Keratinocyte (primary cell): Measurements from ENCODE around the gene MRPL39. TPM values are rescaled to one million over a fixed set of nuclear protein-coding genes. Genes with fewer than 3 reads are reported as not detected.

Source experiments
- DNase-seq: peaks from one replicate; pipeline ENCODE4 v3.0.0-alpha.2; 2011; ENCODE audit warnings: low read depth, missing footprints, low spot score
- FAIRE-seq: peaks from 2 replicates; lab custom pipeline; 2011; peaks lifted over from hg19 to GRCh38; lab: Jason Lieb, UNC
- H2AFZ ChIP-seq: 2 replicates; pipeline ENCODE4 v1.6.0; 2012; ENCODE audit warnings: low read length, control low read depth, inconsistent platforms; ENCODE audit not compliant: control insufficient read depth
- H3K27ac ChIP-seq: 2 replicates; pipeline ENCODE4 v1.5.1; 2011; ENCODE audit warnings: low read length; ENCODE audit not compliant: control insufficient read depth, insufficient read depth
- H3K27me3 ChIP-seq: 3 replicates; pipeline ENCODE4 v1.6.0; 2011; ENCODE audit warnings: low read length; ENCODE audit not compliant: control insufficient read depth, insufficient read depth; ENCODE audit errors: extremely low read depth
- H3K36me3 ChIP-seq, 2 experiments: 2 replicates in 1 of 2; 3 replicates in 1 of 2; pipeline ENCODE4 v1.5.1; 2011; ENCODE audit warnings: low read length in 2 of 2, mild to moderate bottlenecking in 1 of 2; ENCODE audit not compliant: control insufficient read depth in 2 of 2, insufficient read depth in 2 of 2; ENCODE audit errors: extremely low read depth in 1 of 2
- H3K4me1 ChIP-seq: 3 replicates; pipeline ENCODE4 v1.5.1; 2011; ENCODE audit warnings: low read length; ENCODE audit not compliant: control insufficient read depth, insufficient read depth; ENCODE audit errors: extremely low read depth
- H3K4me2 ChIP-seq: 3 replicates; pipeline ENCODE4 v1.6.0; 2011; ENCODE audit warnings: low read depth, low read length; ENCODE audit not compliant: control insufficient read depth, insufficient read depth; ENCODE audit errors: extremely low read depth
- H3K4me3 ChIP-seq, 3 experiments: fragments of 200-600 bp in 1 of 3; sonication (generic) in 1 of 3; 2 replicates in 2 of 3; 3 replicates in 1 of 3; pipeline ENCODE4 v1.5.1; 2011 to 2016; ENCODE audit warnings: low read length in 3 of 3, mild to moderate bottlenecking in 3 of 3, control low read depth in 2 of 3, inconsistent platforms in 1 of 3, low read depth in 1 of 3, mixed read lengths in 1 of 3, mixed run types in 1 of 3, moderate library complexity in 1 of 3; ENCODE audit not compliant: control insufficient read depth in 2 of 3, insufficient read depth in 2 of 3; ENCODE audit errors: extremely low read depth in 1 of 3
- H3K79me2 ChIP-seq: 2 replicates; pipeline ENCODE4 v1.6.0; 2012; ENCODE audit warnings: low read length; ENCODE audit not compliant: control insufficient read depth, insufficient read depth
- H3K9ac ChIP-seq: 3 replicates; pipeline ENCODE4 v1.6.0; 2011; ENCODE audit warnings: low read length; ENCODE audit not compliant: control insufficient read depth, insufficient read depth; ENCODE audit errors: extremely low read depth
- H3K9me1 ChIP-seq: 3 replicates; pipeline ENCODE4 v1.6.0; 2011; ENCODE audit warnings: low read length; ENCODE audit not compliant: control insufficient read depth, insufficient read depth; ENCODE audit errors: extremely low read depth
- H3K9me3 ChIP-seq: 2 replicates; pipeline ENCODE4 v1.5.1; 2012; ENCODE audit warnings: low read depth, low read length; ENCODE audit not compliant: control insufficient read depth
- H4K20me1 ChIP-seq: 3 replicates; pipeline ENCODE4 v1.6.0; 2011; ENCODE audit warnings: low read length; ENCODE audit not compliant: control insufficient read depth, insufficient read depth; ENCODE audit errors: extremely low read depth
- EZH2 ChIP-seq: IDR thresholded peaks from one replicate; pipeline ENCODE4 v1.6.1; 2012; ENCODE audit warnings: inconsistent platforms, mild to moderate bottlenecking, low read length, moderate library complexity
- dilution Hi-C: fragments of 300-500 bp; cut with MboI; formaldehyde crosslinking; loops from one replicate; pipeline ENCODE4 v1.7.0; 2020; ENCODE audit warnings: low sequenced_read_pairs; ENCODE audit not compliant: extremely low pct_ligation_motif_present
- polyA plus RNA-seq, 5 experiments: library from polyadenylated mRNA; depleted of rRNA in 3 of 5; stranded (reverse) in 3 of 5; stranded (forward) in 1 of 5; unstranded in 1 of 5; fragments of >200 nt; gene quantifications; 1 replicate in 1 of 5; 2 replicates in 3 of 5; 3 replicates in 1 of 5; pipeline versions ENCODE4 v1.2.1 to v1.2.3, GENCODE V29; 2011 to 2012; ENCODE audit warnings: missing spikeins in 2 of 5, low read depth in 1 of 5, low replicate concordance in 1 of 5
- TF ChIP-seq, protein P1 (sequence below), 3 experiments: IDR thresholded peaks in 1 of 3; conservative IDR thresholded peaks in 1 of 3; optimal IDR thresholded peaks in 1 of 3; 2 replicates in 2 of 3; 3 replicates in 1 of 3; pipeline versions ENCODE3 to v1.5.1; 2011; ENCODE audit warnings: low read length in 3 of 3, mild to moderate bottlenecking in 3 of 3, moderate library complexity in 2 of 3, control low read depth in 1 of 3, inconsistent platforms in 1 of 3; ENCODE audit not compliant: insufficient read depth in 2 of 3; ENCODE audit errors: extremely low read depth in 1 of 3

Gene MRPL39
- polyA plus RNA-seq, 1 donor (not counting 4 experiments of a cell fraction or from before 2014, with no cell fraction given): 51.4 TPM

DNA sequence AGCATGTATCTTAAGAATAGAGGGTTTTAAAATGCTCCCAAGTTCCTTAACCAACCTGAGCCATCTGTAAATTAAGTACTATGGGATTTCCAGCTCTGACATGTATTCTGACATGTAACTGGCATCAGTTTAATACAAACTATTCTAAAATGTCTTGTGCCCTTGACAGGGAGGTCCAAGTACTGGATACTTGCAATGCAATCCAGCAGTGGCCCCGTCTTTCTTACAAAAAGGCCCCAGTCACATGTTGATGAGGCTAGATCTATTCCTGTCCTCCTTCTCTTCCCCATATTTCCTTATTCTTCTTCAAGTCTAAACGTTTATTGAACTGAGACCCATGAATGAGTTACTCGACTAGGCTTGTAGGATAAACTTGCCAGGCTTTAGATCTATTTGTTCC, 46.4 kb downstream of the MRPL39 start:
- dilution Hi-C loops: no loop called here
- no peaks in the 10 kb centered on the region for H3K27me3 ChIP-seq
- H3K9me3 ChIP-seq: no peaks in the 10 kb centered on the region
- no peak for FAIRE-seq
- H3K9ac ChIP-seq: no peak overlapping the region
- H3K27ac ChIP-seq: no peak overlapping the region
- H3K4me3 ChIP-seq: no peak overlapping the region
- H3K36me3 ChIP-seq: peaks cover 0 to 4% of the 10 kb centered on the region in 2 experiments
- TF ChIP-seq, protein P1, sequence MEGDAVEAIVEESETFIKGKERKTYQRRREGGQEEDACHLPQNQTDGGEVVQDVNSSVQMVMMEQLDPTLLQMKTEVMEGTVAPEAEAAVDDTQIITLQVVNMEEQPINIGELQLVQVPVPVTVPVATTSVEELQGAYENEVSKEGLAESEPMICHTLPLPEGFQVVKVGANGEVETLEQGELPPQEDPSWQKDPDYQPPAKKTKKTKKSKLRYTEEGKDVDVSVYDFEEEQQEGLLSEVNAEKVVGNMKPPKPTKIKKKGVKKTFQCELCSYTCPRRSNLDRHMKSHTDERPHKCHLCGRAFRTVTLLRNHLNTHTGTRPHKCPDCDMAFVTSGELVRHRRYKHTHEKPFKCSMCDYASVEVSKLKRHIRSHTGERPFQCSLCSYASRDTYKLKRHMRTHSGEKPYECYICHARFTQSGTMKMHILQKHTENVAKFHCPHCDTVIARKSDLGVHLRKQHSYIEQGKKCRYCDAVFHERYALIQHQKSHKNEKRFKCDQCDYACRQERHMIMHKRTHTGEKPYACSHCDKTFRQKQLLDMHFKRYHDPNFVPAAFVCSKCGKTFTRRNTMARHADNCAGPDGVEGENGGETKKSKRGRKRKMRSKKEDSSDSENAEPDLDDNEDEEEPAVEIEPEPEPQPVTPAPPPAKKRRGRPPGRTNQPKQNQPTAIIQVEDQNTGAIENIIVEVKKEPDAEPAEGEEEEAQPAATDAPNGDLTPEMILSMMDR (optimal IDR thresholded peaks at IDR 0.05 in 1 of 3, IDR thresholded peaks at IDR 0.05 in 1 of 3, conservative IDR thresholded peaks at IDR 0.05 in 1 of 3; ENCODE audit: extremely low read depth in 1 of 3, insufficient read depth in 2 of 3, low read length in 3 of 3): no peak
- H3K4me1 ChIP-seq: peaks cover 15% of the 10 kb centered on the region
- H3K79me2 ChIP-seq: peaks cover 2% of the 10 kb centered on the region
- no peaks in the 10 kb centered on the region for H4K20me1 ChIP-seq
- no peaks in the 10 kb centered on the region for H3K9me1 ChIP-seq
- H3K4me2 ChIP-seq: no peak overlapping the region
- H2AFZ ChIP-seq: no peak overlapping the region
- no peak for DNase-seq

DNA sequence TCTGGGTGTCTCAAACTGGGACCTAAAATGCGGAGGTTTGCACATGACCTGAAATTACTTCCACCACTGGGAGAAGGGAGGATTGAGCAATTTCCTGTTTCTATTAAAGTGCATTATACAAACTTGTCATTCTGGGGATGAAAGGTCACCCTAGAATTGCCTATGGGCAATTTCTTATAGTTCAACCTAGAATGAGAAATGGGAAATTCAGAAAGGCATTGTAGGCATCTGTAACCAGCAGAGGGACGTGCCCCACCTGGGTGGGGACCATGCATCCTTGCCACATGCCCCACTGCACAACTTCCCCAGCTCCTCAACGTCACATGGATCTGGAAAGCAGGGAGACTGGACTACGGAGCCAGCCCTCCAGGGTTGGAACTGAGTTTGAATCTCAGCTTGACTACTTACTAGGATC, 47.0 kb downstream of the MRPL39 start:
- H3K4me3 ChIP-seq: no peak overlapping the region
- H2AFZ ChIP-seq: no peak overlapping the region
- no peak for TF ChIP-seq EZH2
- TF ChIP-seq, protein P1 (optimal IDR thresholded peaks at IDR 0.05 in 1 of 3, IDR thresholded peaks at IDR 0.05 in 1 of 3, conservative IDR thresholded peaks at IDR 0.05 in 1 of 3; ENCODE audit: extremely low read depth in 1 of 3, insufficient read depth in 2 of 3, low read length in 3 of 3): no peak
- peaks cover 2% of the 10 kb centered on the region for H3K79me2 ChIP-seq
- no peaks in the 10 kb centered on the region for H4K20me1 ChIP-seq
- H3K9ac ChIP-seq: no peak overlapping the region
- no peak overlapping the region for H3K27ac ChIP-seq
- no peak overlapping the region for H3K4me2 ChIP-seq
- DNase-seq: no peak
- H3K9me3 ChIP-seq: no peaks in the 10 kb centered on the region
- H3K9me1 ChIP-seq: no peaks in the 10 kb centered on the region
- FAIRE-seq: no peak
- peaks cover 15% of the 10 kb centered on the region for H3K4me1 ChIP-seq
- peaks cover 0 to 4% of the 10 kb centered on the region in 2 experiments for H3K36me3 ChIP-seq
- dilution Hi-C loops: no loop called here
- H3K27me3 ChIP-seq: no peaks in the 10 kb centered on the region
